HG03060 (cell line): Measurements from ENCODE around the gene SLC7A6OS.

ENCODE experiments used
- ATAC-seq: cut with Tn5 transposase; IDR thresholded peaks from one replicate; pipeline ENCODE4 v1.9.1; 2021; ENCODE audit warnings: low read depth, moderate number of reproducible peaks; ENCODE audit not compliant: unreplicated experiment

Gene SLC7A6OS

GRCh38 chr16:68257906-68258800 is 52.6 kb downstream of the SLC7A6OS start:
- ATAC-seq, result no peak

DNA sequence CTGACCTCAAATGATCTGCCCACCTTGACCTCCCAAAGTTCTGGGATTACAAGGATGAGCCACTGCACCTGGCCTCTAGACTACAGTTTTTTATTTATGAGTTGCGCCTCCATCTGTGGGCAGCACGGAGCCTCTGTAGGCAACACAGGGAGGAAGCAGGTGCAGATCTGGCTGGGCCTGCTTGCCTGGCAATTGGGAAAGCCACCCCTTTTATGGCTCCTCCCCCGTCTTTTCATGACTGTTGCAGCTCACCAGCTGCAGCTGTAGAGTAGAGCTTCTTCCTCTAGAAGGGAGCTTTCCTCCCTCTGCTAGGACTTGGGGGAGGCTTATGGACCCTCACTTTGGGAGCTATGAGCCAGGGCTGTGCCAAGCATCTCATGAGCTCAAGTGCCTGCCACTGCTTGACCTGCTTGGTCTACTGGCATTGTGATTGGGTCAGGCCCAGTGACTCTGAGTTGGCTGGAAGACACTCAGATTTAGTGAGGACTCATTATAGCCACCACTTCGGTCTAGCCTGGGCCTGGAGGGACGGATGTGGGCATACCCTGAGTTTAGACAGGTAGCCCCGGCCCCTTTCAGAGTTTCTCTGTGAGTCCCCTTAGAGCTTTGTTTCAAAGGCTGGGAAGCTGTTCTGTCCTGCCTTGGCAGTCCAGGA is 53.4 kb downstream of the SLC7A6OS start:
- ATAC-seq, result no peak

GRCh38 chr16:68255712-68256111 is 55.0 kb downstream of the SLC7A6OS start:
- ATAC-seq, result no peak

DNA sequence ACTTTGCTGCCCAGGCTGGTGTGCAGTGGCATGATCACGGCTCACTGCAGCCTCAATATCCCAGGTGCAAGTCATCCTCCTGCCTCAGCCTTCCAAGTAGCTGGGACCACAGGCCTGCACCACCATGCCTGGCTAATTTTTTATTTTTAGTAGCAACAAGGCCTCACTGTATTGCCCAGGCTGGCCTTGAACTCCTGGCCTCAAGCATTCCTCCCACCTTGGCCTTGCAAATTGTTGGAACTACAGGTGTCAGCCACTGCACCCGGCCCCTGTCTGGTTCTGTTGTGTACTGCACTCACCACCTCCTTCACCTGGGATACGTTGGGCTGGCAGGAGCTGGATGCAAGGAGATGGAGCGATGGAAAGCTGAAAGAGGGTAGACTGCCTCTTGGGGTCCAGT is 57.0 kb downstream of the SLC7A6OS start:
- ATAC-seq, result no peak

DNA sequence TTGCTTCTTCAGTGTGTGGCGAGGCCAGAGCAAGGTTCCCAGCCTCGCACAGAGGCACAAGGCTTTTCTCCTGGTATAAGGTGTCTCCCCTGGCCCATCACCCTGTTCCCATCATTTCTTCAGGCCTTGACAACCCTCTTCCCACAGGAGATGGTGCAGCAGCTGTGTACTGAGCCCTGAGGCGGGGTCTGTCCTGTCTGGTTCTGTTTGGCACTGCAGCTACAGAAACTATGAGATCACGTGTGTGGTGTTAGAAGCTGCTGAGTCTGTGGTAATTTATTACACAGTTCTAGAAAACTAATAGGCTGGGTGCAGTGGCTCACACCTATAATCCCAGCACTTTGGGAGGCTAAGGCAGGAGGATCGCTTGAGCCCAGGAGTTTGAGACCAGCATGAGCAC is 58.4 kb downstream of the SLC7A6OS start:
- no peak for ATAC-seq

- ATAC-seq, result no peak
Measured at GRCh38 chr16:68251832-68252231, 58.9 kb downstream of the SLC7A6OS start.

DNA sequence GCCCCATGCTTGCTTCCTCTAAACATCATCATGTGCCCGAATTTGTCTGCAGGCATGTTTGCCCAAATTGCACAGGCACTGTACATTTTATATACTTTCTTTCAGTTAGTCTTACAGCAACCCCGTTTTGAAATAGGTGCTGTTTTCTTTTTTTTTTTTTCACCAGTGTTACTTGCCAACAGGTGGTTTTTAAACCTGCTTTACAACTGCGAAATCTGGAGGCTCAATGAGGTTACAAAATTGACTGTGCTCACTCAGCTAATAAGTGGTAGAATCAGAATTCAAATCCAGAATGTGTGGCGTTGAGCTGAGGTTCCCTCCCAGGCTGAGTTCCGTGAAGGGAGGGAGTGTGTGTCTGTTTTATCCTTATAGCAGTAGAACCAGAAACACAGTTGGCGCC is 59.8 kb downstream of the SLC7A6OS start:
- ATAC-seq, result no peak

DNA sequence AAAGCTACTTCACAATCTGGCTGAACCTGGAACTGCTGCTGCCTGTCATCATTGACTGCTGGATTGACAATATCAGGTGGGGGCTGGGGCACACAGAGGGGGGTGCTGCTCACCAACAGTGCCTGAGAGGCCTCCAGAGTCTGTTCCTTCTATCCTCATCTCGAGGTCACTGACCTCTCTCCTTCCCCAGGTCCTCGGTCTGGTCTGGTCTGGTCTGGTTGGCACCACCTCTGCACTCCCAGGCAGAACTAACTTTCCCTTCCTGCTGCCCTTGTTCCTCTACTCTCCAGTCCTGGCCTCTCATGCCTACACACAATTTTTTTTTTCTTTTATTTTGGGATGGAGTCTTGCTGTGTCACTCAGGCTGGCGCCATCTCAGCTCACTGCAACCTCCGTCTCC is 61.4 kb downstream of the SLC7A6OS start:
- ATAC-seq, result no peak
